Iris pigment epithelial cell (primary cell): ENCODE data around the gene GLCCI1.
"Not testable (repeated sequence)": the region's sequence is repeated elsewhere in the genome, so short reads cannot be mapped to it uniquely, and the experiment has no call there.

Experiments used
- DNase-seq: peaks from one replicate; pipeline ENCODE4 v3.0.0-alpha.2; 2011; ENCODE audit warnings: low read depth

The GLCCI1 gene

DNA sequence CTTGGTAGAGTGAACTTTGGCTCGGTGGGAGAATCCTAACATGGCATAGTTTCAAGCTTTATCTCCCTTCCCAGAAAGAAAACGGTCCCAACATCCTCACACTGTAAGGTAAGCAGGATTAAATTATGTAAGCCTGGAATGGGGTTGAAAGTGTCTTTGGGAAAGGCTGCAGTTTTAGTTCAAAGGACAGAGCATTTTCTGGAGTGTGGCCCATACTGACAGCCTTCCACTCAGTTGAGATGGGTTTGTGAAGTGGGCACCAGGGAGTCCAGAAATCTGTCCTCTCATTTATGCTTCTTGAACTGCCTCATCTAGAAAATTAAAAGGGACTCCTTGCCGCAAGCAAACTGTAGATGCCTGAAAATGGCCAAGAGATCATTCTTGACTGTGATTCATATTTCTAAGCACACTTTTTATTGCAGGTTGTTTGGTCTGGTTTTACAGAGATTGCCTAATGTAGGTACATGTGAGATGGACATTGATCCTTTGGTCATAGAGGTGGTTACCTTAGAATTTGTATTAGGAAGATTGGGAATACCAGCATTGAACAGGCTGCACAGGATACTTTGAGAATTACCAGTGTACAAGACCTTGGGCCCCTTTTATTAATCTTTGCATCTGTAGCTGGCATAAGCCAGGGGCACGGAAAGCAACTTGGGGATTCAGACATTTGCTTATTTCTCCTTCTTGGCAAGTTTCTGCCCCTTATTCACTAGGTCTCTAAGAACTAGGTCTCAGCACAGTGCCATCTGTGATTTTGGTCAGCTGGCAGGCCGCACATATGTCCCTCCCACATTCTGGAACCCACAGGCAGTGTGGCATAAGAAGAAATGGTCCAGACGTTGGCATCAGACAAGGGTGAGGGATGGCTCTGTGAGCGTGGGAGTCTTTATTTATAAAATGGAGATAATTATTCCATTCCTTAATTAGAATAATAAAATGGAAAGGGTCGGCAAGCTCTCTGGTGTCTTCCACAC lies 125.9 kb downstream of the GLCCI1 start:
- no peak for DNase-seq

DNA sequence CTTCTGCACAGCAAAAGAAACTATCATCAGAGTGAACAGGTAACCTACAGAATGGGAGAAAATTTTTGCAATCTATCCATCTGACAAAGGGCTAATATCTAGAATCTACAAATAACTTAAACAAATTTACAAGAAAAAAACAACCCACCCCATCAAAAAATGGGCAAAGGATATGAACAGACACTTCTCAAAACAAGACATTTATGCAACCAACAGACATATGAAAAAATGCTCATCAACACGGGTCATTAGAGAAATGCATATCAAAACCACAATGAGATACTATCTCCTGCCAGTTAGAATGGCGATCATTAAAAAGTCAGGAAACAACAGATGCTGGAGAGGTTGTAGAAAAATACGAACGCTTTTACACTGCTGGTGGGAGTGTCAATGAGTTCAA lies 132.7 kb downstream of the GLCCI1 start:
- not testable (repeated sequence) for DNase-seq

DNA sequence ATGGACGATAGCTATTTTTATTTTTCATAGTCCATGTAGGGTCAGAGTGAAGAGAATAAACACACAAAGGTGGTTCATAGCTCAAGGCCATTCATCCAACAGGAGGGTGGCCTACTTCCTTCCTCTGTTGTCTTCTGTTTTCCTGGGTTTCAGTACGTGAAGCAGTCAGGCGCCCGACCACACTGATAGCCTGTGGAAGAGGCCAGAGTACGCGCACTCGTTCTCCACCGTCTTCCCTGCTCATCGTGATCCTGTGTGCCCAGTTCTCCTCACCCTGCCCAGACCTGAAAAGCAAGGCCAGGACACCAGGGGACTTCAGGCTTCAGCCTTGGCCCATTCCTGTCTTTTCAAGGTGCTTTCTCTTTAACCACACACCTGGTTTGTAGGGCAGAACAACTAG lies 134.7 kb downstream of the GLCCI1 start:
- no peak for DNase-seq

DNA sequence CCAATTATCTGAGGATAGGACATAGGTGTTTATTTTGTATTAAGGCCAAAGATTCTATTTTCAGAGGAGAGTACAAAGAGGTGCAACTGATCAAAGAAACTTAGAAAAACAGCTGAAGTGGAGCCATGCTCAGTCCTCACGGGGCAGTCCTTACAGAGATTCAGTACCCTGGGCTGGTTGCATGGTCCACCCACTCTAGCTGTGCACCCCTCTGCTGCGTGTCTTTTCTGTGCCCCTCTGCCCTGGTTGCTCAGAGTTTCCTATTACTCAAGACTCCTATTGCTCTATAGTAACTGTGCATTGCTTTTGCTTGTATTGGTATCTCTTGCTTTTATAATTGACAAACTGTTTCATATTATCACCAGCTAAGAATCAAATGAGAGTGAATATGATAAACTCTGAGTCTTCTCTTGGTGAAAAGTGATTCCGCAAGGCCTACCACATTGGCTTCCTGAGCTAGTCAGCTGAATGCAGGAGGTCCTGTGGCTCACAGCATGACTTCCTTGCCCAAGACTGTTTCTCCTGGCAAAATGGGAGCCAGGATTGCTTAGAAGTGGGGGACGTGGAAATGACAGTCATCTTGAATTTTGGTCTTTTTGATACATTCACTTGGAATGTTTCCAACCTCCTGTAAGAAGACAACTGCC lies 137.0 kb downstream of the GLCCI1 start:
- DNase-seq, result no peak

DNA sequence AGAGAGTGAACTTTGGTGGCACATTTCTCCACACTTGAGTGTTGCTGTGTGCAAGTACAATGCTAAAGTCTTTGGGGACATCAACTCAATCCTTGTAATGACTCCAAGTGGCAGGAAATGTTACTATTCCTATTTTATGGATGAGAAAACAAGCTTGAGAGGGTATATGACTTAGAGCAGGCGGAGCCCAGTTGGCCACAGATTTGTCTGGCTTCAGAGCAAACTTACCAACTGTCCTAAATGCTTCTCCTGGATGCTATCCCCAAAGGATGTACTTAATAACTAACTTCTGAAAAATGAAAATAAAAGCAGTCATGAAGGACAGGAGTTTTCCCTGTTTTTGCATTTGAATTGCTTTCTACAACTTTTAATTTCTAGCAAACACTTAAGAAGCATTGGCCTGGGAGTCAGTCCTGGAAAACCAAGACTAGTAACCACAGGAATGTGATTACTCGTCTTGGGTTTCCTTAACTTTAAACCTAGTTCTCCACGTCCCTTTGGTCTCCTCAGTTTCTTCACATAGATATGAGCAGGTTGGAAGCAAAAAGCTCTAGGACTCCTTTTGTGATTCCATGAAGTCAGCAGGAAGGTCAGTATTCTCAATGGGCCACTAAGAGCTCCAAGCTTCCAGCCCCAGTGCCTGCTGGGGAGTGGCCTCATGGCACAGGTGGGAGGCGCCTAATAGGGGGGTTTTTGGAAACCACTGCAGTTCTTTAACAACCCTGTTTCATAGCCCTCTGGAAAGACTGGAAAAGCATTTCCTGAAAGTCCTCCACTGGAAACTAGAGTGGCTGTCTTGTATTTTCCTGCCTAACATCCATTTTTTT lies 140.8 kb downstream of the GLCCI1 start:
- peak; percentile 34 for DNase-seq

DNA sequence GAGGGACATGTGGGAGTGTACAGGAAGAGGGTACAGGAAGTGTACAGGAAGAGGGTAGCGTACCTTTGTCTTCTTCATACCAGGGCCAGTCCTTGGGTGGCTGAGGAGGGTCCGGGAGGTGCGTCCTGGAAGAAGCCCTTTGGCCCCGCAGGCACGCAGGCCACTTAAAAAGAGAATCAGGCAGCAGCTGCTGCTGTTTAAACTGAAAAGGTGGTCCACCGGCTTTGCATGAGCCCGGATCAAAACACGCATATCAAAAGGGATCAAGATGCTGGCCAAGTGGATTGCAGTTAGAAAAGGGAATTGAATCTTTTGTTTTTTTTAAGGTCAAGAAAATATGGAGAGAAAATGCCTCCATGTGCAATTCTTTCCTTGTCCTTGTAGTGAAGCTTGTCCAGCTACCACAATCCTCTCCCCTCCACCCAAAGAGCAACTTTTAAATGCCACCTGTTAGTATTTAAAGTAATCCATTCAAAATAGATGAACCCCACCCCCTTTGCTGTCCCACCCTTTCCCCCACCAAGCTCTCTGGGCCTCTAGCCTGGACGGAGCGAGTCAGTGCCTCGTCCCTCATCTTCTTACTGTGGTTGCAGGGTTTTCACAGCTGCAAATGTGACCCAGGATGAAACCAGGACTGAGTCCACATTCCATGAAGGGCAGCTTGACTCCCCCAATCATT lies 142.8 kb downstream of the GLCCI1 start:
- DNase-seq, result no peak

DNA sequence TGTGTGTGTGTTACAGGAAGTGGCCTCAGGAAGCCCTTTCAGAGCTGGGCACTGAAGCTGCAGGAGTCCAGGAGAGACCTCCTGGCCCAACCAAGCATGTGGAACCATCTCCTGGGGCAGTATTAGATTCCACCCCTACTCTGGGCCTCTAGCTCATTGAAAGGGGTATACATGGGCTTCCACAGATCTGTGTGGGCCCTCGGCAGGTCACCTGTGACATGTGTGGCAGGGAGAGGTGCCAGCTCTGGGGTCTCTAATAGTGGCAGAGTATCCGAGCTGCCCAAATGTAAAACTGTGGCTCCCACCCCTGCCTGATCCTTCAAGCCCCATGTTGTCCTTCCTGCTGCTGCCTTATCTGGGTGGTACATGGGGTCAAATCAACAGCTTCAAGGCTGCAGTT lies 144.1 kb downstream of the GLCCI1 start:
- no peak for DNase-seq

DNA sequence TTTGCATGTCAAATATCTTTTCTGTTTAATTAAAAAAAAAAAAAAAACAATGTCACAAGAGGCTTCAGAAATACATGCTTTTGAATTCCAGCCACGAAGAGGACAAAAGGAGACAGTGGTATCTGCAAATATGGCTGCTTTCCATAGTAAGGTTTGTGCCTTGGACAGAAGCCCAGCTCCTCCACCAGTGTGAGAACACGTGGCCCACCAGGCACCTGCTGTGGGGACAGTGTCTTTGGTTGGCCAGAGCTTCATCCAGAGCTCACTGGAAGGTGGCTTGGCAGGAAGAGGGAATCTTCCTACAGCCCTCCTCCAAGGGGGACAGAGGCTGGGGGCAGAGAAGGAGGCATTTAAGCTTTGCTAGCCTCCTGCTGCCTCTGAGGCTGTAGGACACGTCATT lies 144.6 kb downstream of the GLCCI1 start:
- no peak for DNase-seq

DNA sequence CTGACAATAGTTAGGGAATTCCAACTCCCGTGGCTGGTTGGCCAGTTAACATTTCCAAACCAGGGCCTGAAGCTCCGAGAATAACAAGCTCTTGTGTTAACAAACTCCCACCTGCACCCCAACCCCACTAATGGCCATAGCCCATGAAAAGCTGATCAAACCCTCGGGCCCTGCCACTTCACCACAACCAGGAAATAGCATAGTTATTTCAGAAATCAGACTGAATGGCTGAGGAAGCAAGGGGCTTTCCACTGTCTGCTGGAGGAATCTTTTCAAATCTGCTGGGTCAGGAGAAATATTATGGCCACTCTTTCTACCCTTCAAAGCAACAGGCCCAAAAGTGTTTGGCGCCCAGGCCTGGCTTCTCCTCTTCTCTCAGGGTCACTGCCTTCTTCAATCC lies 145.6 kb downstream of the GLCCI1 start:
- DNase-seq, result no peak

DNA sequence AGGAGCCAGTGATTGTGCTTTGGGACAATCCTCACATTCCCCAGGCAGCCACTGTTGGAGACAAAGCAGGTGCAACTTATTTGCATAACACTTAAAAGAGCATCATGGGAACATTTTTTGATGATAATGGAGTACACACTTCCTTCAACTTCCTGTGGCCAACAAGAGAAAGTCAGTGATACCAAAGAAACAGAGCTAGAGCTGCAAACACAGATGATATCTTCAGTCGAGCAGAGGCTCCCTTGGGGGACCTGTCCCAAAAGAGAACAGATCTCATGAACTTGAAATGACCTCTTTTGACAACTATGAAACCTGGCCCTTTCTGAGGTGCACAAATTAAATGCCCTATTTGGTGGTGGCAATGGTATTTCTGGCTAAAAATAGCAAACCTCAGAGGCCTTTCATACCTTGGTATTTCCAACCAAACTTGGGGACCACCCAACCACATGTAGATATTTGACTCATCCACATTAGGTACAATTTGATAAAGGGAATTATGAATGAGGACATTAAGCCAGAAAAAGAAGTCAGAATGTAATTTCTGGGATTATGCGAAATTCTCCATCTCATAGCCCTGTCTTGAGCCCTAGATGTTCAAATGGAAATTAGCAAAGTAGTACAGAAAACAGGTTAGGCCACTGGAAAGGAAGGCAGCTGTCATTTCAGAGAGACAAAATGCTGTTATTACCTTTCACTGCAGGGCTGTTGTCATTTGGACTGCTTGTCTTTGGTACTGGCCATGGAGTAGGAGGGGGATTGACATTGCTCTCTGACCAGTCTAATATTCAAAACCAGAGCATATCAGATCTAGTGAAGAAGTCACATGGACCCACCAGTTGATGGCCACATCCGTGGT lies 147.2 kb downstream of the GLCCI1 start:
- no peak for DNase-seq

DNA sequence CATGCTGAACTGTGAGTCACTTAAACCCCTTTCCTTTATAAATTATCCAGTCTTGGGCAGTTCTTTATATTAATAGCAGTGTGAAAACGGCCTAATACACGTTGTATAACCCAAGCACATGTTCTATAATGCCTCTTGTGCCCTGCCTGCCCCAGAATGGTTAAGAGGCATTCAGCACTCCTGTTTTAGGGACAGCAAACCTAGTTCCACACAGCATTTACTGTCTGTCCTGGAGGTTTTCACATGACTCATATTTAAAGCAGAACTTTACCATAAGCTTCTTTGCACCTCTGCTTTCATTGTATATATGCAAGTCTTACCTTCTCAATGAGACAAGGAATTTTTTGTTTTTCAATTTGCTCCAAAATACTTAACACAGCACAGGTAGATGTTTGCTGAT lies 148.6 kb downstream of the GLCCI1 start:
- no peak for DNase-seq

DNA sequence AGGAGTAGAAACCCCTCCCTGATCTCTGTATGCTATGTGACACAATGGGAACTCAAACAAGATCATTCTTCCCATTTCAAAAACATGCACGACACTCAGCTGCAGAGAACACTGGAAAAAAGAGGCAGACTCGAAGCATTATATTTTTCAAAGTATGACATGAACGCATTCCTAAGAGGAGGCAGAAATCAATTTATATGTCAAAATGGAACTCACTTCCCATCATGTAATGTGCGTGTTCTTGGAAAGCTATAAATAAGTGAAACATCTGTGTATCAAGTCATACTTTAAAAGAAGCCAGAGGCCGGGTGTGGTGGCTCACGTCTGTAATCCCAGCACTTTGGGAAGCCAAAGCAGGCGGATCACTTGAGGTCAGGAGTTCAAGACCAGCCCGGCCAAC lies 150.7 kb downstream of the GLCCI1 start:
- no peak for DNase-seq

DNA sequence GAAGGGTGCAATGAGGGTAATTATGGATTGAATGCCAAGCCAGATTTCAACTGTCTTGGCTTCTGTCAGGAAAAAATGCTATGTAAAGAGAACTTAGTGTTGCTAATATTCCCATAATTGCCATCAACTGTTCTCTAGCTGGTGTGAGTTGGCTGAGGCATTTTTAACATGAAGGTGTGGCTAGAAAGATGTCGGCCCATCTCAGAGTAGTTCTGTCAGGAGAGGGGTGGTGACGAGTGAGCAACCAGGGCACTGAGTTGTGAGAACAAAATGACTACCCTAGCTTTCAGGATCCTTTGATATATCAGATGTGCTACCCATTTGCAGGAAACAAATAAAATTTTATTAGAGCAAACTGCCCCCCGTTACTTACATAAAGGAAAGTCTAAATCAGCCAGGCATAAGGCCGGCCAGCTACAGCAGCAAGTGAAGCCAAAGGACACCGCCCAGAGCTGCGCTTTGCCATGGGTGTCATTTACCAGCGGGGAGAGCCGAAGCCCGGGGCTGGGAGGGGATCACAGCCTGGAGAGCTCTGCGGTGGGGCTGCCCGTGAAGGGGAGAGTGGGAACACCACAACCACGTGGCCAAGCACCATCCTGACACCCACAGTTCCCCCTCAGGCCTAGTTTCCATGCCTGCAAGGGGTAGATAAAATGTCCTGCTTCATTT lies 151.9 kb downstream of the GLCCI1 start:
- DNase-seq, result no peak

DNA sequence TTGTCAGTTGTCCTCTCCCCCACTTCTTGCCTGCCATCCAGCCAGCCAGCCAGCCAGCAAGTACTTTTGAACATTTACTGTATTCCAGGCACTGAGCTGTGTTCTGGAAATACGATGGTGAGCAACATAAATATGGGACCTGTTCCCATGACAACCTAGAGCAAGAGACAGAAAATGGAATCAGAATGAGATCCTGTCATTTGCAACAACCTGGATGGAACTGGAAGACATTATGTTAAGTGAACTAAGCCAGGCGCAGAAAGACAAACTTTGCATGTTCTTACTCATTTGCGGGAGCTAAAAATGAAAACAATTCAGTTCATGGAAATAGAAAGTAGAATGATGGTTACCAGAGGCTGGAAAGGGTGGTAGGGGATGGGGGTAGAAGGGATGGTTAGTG lies 152.6 kb downstream of the GLCCI1 start:
- no peak for DNase-seq

DNA sequence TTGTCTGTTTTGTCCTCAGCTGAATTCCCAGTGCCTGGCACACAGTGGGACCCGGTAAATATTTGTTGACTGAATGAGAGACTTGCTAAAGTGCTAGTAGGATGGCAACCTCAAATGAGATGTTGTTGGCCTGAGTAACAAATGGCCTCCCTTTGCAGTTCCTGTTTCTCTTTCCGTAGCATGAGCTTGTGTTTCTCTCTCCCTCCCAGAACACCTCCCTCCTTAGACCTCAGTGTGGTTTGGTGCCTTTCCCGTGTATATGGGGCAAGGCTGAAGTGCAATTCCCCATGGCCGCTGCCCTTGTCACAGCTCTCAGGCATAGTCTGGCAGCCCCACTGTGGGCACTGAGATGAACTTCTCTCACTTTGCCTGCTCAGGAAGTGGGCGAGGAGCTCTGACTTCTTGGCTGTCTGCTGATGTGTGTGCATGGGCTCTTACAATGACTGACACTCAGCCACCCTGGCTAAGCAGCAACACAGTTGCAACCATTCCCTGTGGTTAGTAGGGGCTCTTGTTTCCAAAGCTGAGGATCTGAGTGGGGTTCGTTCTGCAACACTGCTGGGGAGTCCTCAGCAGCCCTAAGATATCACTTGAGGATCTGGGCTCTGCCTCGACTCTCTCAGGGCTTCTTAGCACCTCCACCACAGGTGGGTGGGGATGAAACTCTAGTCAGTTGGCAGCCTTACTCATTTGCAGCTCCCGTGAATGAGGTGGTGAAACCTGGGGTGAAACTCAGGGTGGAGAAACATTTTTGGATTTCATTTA lies 157.3 kb downstream of the GLCCI1 start:
- no peak for DNase-seq

DNA sequence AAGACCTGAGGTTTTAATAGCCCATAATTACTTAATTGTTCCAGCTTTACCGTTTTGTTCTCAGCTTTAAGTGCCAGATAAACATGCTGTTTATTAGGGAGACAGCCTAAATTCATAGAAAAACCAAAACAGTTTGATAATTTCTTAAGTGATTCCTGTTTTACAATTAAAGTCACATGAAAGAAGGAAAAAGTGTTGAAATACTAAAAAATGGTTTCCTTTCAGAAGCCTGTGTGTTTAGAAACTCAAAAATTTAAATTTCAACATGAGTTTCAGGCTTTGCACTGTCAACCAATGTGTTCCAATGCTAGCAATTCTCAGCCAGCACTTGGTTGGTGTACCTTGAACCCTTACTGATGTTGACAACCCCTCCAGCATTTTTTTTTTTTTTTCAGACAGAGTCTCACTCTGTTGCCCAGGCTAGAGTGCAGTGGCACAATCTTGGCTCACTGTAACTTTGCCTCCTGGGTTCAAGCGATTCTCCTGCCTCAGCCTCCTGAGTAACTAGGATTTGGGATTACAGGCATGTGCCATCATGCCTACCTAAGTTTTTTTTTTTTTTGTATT lies 158.1 kb downstream of the GLCCI1 start:
- no peak for DNase-seq

DNA sequence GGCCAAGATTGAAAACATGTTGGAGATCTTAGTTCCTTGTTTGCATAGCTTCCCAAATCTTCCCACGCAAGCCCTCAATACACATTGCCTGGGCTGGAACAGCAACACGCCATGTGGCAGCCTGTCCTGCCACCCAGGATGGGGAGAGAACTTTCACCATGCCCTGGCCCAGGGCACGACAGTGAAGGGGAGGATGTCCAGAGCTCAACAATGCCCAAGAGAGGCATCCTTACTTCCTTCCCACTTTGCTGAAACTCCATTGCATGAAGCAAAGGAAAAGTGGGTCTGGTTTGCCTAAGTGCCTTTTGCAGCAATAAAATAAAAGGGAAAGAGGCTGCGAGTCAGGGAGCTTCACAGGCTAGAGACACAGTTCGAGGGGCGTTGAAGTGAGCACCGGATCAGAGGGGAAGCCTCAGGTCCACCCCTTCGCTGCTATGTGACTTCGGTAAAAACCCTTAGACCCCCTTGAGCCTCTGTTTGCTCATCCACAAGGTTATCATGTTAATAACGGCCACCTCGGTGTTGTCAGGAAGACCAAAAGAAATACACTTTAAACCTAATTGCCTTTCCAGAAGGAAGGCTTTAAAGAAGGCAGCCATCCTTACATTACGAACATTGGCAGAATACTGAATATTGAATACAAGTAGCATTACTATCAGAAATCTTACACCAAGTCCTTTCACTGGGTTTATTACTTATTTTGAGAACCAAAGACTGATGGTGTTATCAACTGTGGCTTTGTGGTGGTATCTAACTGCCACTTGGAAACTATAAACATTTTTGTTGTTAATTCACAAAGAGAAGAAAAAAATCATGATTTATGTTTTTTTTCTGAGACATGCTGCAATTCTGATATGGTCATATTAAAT lies 160.1 kb downstream of the GLCCI1 start:
- DNase-seq, result no peak

DNA sequence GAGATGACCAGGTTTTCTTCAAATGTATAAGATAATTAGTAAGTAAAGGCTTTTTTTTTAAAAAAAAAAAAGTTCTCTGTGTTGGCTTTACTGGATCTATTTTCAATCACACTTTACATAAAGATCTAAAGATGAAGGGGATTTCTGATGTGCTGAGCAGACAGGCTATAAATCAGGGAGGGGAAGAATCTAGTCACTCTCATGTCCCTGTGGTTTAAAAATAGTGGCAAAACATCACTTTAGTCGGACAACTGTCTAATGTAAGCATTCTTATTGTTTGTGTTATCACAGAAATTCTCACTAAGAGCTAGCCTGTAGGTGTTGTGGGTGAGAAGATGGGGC lies 160.7 kb downstream of the GLCCI1 start:
- DNase-seq, result no peak

DNA sequence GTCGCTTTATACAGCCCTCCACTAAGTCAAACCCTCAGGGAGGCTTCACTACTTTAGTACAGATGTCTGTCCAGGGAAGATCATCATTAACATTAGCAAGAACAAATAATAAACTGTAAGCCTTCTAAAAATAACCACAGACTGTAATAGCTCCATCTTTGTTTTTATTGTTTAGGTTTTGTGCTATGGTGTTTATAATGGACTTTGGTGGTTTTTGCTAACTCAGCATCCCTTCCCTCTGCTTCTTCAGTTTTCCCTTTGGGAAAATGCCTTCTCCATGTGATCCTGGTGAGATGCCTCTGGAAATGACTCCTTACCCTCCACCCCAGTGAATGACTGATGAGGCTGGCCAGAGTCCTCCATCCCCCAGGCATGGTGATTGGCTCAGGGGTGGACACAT lies 162.1 kb downstream of the GLCCI1 start:
- no peak for DNase-seq
